Stimulated activated CD4-positive, alpha-beta T cell treated with anti-CD3 and anti-CD28 coated beads, Interleukin-4, amount 100 ng/mL, for 48 hours (primary cell): Measurements from ENCODE around the gene ASCL5.
"Not testable (repeated sequence)": the region's sequence is repeated elsewhere in the genome, so short reads cannot be mapped to it uniquely, and the experiment has no call there.

ENCODE experiments used
- DNase-seq, 2 donors: peaks; one replicate each; pipeline ENCODE4 v3.0.0-alpha.2; 2020; ENCODE audit warnings: low read depth in 2 of 2

The ASCL5 gene

GRCh38 chr1:201126832-201127754, at the start of gene ASCL5:
TSS of gene ASCL5 (minus strand) at chr1:201127184. CDS start at chr1:201115372, 11,812 bp downstream.
- DNase-seq = no peak

- DNase-seq = no peak
Measured at GRCh38 chr1:201175820-201176500, 49.0 kb upstream of the ASCL5 start.

- no peak for DNase-seq
Measured at GRCh38 chr1:201173736-201174135, 46.8 kb upstream of the ASCL5 start.

DNA sequence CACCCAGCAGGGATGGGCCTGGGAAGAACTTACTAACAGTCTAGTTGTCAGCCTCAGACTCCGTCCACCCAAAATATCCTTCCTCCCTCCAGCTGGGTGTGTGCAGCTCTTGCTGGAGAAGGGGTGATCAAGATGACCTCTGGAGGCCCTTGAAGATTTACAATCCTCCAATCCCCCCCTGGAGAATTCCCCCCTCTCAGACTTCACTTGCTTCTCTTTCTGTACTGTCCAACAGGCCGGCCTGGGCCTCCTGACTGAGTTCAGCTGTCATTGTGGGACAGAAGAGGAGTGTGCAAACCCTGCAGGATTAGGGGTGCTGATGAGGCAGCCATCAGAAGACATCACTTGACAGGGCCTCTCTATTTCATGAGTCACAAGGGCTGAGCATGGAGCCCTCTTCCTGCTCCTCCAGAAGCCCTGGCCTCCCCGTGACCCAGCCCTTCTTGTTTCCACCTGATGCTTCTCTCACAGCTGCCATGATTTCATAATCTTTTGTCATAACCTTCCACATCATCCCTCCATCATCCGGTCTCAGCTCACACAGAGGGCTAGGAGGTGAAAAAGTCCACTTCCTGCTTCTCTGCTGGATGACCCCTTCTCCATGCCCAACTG, 46.1 kb upstream of the ASCL5 start:
- no peak for DNase-seq

- DNase-seq = no peak
Measured at GRCh38 chr1:201172326-201172725, 45.3 kb upstream of the ASCL5 start.

- peak; percentile 48 to 57 for DNase-seq
Measured at GRCh38 chr1:201171063-201172036, 44.4 kb upstream of the ASCL5 start.

GRCh38 chr1:201170533-201171062, 43.6 kb upstream of the ASCL5 start:
- peak; percentile 73 to 78 for DNase-seq

DNA sequence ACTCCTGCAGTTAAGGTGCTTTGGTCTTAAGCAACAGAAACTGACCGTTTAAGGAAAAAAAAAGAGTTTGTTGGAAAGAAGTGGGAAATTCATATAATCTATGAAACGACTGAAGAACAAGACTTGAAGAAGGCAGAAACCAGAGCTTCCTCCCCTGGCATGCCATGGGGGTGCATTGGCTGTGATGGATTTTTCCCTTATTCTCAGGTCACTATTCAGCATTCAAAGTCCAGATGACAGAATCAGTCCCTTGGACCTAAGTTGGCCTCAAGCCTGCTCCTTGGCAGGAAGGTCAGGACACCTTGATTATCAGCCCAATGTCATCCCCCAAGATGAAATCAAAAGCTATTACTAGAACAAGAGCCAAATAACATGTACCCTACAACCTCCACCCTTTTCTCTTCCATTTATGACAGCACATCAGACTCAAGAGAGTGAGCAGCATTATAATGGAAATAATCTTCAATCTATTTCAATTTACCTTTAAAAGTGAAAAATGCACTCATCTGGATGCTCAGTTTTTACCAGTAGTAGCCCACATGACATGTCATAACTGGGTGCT, 43.1 kb upstream of the ASCL5 start:
- DNase-seq = no peak

DNA sequence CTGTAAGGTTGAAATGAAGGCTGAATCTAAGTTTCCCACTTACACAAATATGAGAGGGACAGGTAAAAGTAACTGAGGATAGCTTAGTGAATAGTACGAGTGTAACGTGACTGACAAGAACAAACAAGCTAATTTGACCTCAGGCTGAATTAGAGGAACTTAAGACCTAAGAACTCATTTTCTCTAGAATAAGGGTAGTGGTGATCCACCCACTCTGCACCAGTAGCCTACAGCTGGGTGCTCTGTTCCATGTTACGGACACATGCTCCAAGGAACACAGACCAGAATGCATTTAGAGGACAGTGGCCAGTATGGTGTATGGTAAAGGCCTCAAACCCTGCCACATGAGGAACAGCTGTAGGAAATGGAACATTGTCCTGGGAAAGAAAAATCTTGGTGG, 42.2 kb upstream of the ASCL5 start:
- DNase-seq = no peak

- DNase-seq = no peak
Measured at GRCh38 chr1:201167041-201167991, 40.3 kb upstream of the ASCL5 start.

- no peak for DNase-seq
Measured at GRCh38 chr1:201164645-201165044, 37.7 kb upstream of the ASCL5 start.

GRCh38 chr1:201163707-201164106, 36.7 kb upstream of the ASCL5 start:
- no peak for DNase-seq

DNA sequence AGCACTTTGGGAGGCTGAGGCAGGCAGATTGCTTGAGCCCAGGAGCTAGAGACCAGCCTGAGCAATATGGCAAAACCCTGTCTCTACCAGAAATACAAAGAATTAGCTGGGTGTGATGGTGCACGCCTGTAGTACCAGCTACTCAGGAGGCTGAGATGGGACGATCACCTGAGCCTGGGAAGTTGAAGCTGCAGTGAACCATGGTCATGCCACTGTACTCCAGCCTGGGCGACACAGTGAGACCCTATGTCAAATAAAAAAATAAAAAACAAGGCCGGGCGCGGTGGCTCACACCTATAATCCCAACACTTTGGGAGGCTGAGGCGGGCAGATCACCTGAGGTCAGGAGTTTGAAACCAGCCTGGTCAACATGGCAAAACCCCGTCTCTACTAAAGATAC, 36.1 kb upstream of the ASCL5 start:
- DNase-seq = not testable (repeated sequence)

GRCh38 chr1:201157949-201158348, 31.0 kb upstream of the ASCL5 start:
- no peak for DNase-seq

GRCh38 chr1:201156819-201157218, 29.8 kb upstream of the ASCL5 start:
- no peak for DNase-seq

DNA sequence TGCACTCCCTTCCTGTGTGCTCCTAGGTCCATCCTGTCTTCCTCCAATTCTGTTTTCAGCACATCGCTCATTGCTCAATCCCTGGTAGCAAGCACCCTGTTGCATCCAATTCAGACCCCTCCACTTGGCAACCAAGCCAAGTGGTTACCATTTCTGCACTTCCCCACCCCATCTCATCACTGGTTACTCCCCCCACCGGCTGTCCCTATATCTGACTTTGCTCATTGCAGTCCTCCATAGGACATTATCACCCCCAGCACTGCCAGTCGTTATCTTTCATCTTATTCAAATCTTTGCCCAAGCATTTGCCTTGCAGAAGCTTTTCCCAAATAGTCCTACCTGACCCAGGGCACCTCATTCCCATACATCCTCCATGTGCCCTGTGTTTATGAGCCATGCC, 29.4 kb upstream of the ASCL5 start:
- DNase-seq = no peak

- no peak for DNase-seq
Measured at GRCh38 chr1:201155354-201155753, 28.4 kb upstream of the ASCL5 start.

DNA sequence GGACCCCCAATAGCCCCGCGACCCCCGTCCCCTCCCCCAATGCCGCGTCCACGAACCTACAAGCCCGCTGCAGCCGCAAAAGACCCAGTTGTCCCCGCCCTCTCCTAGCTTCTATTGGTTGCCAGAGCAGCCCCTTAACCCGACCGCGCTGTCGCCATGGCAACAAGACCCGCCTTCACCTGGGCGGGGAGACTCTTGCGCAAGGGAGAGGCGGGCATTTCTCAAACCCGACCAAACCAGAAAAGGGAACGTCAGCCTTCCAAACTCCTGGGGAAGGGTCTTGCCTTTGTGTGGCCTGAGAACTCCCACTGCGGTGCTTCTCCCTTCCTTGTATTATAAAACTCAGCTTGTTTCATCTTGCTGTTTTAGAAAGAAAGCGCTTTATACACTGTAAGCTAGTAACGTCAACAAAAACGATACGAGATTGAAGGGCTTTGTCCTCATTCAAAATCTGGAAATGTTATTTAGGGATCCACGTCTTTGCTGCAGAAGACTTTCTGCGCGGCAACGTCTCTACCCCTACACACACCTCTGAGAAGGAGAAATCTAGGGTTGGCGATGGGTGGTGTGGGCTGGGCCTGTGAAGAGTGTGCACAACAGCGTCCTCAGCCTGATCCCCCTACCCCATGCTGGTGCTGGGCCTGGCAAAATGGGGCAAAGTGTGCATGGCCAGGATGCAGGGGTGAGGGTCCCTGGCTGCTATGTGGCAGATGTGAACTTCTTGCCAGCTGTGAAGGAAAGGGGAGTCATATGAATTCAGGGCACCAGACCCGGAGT, 27.6 kb upstream of the ASCL5 start, which contains the start of gene TMEM9:
TMEM9 (minus strand) TSS at position 86 of the 777 bp plus-strand sequence. CDS start 551 bp downstream, outside the sequence.
- peak; percentile 95 to 99 for DNase-seq
